ENCODE measurements around the gene DNM3.

The DNM3 gene

DNA sequence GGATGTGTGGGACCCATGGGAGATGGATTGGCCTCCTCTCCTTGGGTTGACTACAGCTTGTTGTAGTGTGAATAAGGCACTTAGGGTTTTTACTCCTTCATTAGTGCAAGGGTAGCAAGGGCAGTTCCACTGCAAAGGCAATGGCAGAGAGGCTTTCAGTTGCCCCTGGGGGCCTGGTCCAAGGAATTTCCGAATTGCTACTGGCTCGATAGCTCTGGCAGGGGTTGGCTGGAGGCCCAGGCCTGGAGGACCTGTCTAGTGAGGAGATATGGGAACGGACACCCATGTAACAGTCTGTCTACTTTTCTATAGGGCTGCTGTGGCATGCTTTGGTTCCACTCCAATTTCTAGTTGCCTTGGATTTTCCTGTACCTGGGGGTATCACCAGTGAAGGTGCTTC is 360.3 kb downstream of the DNM3 start:
- DNase-seq, result no peak

DNA sequence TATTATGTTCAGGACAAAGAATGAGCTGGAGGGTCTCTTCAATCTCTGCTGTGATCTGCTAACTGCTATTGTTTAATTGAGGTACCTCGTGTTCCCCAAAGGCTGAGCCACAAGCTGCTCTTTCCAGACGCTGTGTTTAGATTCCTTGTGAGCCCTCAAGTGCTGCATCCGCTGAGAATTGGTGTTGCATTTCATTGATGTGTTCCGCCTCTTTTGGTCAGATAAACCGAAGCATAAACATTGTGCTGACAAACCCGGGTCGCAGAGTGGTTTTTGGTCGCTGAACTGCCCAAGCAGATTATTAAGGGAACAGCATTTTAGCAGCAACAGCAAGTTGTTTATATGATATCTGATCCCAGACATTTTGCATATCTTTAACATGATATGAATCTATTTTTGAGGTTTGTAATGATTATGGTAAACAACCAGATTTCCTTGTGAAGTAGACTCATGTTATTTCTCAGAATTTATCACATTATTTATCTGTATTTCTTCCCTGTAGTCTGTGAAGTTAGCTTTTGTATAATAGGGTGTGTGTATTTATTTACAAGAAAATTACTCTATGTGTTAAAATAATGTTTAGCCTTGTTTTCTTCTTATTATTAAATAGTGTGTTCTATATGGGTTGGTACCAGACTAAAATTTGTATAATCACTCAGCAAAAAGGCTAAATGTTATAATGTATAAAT is 362.0 kb downstream of the DNM3 start:
- no peak for DNase-seq

DNA sequence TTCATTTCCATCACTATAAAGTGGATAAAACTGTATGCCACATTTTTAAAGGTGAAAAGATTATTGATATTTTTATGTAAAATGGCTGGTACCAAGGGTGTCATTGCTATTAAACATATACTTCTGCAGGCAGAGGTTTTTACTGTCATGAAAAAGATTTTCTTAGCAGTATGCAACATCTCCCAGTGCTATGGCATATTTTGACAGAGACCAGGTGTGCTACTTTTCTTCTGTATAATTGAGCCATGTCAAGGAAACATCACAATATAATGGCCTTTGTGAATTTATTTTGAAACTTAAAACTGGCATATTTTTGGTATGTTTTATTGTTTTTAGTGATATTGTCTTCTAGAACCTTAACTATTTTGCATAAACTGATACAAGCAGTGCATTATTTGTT is 362.6 kb downstream of the DNM3 start:
- DNase-seq, result no peak

DNA sequence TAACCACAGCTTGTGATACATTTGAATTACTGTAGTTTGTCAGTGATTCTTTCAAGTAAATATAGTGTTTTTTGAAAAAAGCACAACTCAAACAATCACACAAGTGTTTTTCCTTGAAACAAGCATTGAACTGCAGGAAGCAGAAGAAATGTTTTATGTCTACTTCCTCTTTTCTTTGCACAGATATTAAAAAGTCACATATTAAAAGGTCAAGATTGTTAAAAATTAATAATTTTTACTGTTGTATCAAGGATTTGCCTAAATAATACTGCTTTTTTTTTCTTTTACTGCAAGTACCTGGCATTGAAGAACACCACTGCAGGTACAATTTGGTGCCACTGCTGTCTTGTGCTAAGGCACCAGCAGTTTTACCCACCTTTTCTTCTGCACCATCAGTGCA is 365.0 kb downstream of the DNM3 start:
- DNase-seq, result no peak

DNA sequence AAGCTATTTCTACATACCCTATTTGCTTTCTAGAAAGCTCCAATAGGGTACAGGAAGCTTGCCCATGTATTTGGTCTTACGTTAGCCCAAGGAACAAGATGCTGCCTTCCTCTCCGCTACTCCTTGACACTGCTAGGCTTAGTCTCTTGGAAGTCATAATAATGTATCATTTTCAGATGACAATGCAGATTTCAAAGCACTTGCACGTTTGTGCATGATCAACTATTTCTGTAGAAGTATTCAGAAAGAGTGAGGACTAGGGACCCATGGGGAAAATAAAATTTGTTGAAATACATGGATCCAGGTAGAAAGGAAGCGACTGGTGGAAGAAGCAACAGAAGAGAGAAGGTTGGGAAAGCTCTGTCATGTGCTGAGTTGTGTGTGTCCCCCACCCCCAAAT is 367.3 kb downstream of the DNM3 start:
- no peak for DNase-seq

DNA sequence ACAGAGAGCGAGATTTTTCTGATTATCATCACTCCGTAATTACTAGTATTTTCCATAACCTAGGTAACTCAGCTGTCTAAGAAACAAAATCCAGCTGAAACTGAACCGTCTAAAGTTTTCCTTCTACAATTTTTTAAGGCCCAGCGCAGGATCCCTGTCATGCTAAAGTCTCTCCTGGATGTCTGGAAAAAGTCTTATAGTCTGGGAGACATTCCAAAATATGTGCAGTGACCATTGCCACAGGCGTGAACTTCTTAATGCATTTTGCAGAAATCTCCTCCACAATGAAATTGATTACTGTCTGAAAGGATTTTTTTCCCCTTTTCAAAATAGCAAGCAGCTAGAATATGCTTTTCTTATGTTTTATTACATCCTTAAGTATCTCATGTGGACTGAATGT is 369.9 kb downstream of the DNM3 start:
- DNase-seq, result no peak

DNA sequence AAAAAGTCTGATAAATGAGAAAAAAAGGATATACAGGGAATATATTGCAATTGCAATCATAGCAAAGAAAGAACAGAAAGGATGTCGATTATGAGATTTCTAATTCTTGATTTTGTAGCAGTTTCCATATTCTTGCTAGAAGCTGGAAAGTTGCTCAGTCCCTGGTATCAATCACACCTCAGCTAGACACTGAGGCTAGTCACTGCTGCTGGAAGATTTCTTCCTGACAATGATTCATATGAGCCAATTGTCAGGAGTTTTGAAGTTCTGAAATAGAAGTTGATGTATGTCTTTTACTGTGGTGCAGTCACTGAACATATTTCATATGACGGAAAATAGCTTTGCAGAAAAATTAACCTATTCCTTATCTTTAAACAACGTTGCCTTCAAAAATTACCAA is 370.8 kb downstream of the DNM3 start:
- no peak for DNase-seq

DNA sequence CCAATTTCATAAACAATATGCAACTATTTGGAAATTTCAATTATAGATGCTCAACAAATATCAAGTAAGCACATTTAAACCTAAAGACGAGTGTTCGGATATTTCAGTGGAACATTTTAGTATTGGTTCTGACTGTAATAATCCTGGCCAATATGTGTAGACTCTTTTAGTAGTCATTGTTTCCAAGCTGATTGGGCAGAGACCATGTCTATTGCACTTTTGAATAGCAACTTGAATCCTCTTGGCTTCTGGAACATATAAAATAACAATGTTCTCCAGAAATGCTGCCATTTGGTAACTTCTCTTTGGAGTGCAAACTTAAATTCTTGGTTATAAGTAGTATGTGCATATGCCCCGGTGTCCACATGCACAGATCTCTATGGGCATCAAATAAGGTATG is 373.7 kb downstream of the DNM3 start:
- DNase-seq, result no peak

DNA sequence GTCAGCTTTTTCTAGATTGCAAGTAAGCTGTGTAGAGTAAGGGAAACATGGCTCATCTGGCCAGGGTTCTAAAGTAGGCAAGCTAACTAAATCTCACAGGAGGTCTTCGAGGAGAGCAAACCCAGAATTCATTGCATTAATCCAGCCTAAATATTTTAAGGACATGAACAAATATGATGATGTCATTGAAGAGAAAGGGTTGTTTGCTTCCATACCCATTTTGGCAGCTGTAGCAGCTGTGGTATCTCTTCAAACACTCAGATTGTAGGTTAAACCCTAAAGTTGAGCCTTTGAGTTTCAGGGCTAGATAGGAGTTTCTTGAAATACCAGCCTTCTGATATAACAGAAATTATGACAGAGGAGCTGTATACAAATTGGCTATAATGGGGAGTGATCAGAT is 378.7 kb downstream of the DNM3 start:
- DNase-seq, result no peak

DNA sequence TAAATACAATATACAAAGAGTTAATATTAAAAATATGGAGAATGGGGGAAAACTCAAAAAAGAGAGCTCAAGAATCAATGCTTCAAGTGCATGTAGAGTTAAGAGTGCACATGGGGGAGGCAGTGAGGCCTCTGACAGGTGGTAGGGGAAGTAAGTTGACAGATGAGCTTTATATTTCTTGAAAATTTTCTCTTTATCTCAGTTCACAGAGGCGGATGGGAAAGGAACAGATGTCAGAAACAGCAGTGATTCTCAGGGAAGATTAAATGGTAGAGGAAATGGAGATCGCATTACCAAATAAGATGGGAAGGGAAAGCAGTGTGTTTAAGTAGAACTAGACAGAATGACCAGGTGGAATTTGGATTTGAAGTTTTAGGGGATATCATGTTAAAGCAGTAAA is 379.1 kb downstream of the DNM3 start:
- DNase-seq, result no peak

DNA sequence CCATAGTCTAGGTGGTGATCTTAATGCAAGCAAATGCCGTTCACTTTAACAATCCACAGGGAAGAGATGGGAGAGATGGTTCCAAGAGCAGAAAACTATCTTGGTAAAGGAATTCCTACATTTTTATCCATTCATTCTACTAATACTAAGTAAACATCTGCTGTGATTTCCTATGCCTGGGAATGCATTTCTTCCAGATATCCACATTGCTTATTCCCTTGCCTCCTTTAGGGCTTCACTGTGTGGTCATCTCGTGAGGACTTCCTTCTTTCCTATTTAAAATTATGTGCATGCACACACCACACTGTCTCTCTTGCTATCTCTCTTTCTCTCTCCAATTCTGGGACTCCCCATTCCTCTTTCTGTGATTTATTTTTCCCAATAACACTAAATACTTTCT is 380.1 kb downstream of the DNM3 start:
- DNase-seq, result no peak

DNA sequence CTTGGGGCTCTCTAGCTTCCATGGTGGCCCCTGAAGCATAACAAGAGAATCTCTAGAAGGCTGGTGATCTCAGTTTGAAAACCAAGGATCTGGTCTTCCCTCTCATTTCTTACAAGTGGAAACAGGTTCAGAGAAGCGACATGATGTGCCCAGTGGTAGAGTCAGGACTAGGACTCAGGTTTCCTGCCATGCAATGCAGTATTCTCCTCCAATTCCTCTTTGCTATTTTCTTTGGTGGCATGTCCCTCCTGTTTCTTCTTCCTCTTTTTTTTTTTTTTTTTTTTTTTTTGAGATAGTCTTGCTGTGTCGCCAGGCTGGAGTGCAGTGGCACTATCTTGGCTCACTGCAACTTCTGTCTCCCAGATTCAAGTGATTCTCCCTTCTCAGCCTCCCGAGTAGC is 383.6 kb downstream of the DNM3 start:
- DNase-seq, result no peak

DNA sequence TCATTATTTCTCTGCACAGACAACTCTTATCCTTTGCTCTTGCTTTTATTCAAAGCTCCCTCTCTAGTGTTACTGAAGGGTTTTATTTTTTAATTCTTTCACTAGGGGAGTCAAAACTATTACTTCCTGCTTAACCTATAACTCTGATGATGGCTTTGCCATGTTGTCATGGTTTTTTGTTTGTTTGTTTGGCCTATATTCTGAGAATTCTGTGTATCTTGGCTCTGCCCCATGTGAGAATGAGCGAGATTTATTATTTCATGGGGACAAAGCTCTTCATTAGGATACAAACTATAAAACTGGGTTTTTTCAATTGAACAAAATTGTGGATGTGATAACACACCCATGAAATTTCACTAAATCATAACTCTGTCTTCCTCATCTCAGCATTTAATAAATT is 388.6 kb downstream of the DNM3 start:
- no peak for DNase-seq

DNA sequence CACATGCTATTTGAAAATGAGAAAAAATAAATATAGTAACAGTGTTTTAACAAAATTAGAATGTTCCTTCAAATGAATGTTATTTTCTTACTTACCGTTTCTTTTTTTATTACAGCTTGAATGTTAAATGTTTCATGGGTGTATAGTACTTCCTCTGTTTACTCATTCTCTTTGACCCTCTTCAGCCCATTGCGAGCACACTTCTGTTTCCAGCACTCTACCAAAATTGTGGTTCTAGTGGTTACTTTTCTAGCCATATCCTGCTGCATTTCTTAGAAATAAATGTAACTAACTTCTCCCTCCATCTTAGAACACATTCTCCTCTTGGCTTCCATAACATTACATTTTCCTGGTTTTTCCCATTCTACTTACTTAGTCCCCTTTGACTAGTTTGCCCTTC is 389.2 kb downstream of the DNM3 start:
- DNase-seq, result no peak

DNA sequence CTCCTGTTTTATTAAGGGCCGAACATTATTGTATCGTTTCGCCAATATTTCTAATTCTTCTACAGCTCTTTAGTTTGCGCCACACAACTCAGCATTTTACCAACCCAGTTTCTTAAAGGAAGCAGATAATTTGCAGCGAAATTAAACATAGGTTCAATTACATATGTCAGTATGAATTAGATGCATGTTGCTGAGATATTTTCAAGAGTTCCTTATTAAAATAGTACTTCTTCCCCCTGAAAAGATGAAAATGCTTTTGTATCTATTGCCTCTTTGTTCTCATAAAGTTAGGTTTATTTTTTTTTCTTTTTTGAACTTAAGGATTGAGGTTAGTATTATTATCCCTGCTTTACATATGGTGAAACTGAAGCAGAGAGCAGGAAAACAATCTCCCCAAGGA is 395.7 kb downstream of the DNM3 start:
- no peak for DNase-seq

DNA sequence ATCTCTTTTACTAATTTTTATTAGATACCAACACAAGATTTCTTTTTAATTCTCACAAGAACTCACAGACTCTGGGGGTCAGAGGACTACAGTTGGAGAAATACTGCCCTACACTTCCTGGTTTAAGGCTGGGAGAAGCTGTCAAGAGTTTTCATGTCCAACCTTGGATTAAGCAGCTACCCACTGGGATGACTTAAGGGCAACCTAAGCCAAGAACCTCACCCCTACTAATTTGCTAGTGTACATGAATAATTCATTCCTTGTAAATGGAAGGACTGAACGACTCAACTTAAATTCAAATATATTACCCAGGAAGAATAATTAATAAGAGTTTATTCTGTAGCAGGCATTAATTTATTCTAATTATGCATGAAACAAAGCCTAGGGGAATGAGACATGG is 396.9 kb downstream of the DNM3 start:
- DNase-seq, result no peak

DNA sequence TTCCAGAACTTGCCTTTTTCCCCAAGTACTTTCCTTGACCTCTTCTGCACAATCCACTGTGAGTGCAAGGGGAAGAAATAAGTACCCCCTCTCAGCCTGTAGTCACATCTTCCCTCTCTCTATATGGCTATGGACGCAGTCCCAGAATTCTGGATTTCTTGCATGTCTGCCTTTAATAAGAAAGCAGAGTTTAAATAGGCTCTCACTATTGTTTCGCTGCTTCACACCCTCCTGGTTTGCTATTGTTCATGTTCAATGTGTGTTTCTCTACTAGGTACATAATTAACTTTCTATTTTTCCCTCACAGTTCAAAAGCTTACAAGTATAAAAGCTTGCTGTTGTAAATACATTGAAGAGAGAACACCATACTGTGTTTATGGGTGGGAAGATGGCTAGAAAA is 397.7 kb downstream of the DNM3 start:
- no peak for DNase-seq

DNA sequence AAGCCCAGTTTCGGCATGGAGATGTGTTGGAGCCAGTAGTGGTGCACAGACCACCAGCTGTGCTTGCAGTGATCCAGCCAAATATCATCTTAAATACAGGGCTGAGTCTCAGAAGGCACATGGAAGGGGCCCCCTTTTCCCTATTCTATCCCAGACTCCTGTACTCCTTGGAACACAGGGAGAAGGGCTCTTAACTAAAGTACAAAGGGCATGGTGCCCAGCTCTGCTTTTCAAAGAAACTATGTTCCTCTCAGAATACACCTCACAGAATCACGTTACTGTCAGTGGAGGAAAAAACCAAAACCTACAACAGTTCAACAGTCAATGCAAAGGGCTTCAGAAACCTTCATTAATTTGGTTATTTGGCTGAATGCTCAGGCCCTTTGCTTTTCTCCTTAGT is 398.6 kb downstream of the DNM3 start:
- no peak for DNase-seq

DNA sequence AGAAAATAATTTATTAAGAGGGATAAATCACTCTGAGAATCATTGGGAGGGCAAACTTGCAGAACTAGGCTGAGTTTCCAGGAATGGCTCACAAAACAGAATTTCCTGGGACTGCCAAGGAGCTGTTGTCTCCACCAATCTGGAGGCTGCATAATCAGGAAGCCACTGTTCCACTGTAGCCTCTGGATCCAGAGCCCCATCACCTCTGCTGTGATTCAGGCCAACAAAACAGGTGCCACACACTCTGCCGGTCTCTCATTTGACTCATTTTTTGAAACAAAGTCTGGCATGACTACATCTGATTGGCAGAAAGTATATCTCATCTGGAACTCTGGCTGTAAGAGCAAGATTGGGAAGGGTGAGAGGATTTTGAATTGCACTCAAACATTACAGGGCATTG is 400.2 kb downstream of the DNM3 start:
- DNase-seq, result no peak

DNA sequence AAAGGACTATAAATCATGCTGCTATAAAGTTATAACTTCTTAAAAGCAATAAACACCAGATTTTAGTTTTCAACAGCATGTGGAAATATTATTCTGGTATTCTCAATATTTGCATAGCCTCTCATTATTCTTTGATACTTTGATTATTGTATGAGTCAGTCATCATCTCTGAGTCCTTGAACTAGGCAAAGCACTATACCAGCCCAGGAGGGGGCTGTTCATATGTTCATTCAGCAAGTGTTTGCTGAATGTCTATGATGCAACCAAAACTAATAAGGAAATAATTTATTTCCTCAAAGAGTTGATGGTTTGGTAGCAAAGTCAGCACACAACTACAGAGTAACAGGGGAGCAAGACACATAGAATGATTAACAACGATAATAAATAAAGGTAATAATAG is 403.6 kb downstream of the DNM3 start:
- no peak for DNase-seq

DNA sequence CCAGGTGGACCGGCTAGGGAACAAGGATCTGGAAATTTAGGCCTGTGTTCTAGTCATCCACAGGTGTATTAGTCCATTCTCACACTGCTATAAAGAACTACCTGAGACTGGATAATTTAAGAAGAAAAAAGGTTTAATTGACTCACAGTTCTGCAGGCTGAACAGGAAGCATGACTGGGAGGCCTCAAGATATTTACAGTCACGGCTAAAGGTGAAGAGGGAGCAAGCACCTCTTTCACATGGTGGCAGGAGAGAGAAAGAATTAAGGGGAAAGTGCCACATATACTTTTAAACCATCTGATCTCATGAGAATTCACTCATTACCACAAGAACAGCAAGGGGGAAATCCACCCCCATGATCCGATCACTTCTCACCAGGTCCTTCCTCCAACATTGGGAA is 404.5 kb downstream of the DNM3 start:
- no peak for DNase-seq

DNA sequence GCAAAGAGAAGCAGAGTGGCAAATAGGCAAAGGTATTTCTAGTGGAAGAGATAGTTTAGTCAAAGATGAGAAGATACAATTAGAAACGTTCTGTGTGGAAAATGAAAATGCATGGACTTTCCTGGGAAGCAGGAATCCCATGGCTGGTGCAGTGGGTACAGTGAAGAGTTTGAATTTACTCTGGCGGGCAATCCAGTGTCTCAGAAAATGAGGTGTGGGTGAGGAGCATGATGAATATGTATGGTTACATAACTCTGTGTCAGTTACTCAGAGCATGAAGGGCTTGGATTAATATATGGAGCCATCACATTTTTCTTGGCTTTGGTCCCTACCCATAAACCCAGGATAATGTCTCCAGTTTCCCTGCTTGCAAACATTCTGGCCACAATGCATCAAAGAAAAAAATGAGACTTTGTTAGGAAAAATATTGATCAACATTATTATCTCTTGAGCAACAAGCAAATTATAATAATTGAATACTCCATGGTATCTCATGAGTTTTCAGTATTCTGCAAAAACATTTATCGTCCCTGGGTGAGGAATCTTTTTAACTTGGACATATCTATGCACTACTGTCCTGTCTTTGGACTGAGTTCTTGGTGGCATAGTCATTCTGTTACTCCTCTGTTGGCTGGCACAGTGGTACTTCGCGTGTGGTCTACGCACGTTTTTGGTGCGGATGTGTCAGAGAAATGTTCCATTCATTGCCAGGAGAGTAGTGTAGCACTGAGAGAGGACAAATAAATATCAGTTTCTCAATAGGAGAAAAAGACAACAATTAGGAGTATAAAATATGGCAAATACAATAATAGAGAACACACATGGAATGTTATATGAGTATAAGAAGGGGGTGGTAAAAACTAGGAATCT is 405.5 kb downstream of the DNM3 start:
- no peak for DNase-seq

DNA sequence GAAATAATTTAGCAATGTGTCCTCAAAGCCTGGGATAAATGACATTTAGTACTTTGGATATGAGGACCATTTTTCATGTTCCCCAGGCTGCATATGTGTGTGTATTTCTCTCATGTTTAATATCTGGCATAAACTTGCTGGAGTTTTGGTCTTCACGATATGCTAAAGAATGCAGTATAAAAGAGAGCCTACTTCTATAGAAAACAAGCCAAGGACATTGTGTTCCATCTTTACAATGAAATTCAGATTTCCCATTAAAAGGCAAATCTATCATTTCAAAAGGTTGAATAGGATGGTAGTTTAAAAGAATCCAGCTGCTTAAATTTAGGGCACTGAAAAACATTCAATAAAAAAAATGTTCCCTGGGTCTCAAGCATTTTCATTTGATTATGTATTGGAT is 410.2 kb downstream of the DNM3 start:
- DNase-seq, result no peak

DNA sequence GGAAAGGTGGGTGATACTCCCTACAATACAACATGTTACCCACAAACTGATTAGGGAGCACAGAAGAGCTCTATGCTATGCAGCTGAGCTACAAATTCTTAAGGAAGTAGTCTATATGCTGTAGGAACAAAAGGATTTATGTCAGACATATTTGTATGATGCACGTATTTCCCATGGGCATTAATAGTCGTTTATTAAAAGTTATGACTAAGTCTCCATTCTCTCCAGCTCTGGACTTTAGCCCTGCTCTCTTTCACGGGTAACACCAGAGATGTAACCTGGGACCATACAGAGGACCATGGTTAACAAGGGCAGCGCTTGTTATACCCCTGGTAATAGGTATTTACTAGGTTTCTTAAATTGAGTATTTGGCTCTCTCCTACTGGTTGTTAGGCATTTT is 411.0 kb downstream of the DNM3 start:
- DNase-seq, result no peak

DNA sequence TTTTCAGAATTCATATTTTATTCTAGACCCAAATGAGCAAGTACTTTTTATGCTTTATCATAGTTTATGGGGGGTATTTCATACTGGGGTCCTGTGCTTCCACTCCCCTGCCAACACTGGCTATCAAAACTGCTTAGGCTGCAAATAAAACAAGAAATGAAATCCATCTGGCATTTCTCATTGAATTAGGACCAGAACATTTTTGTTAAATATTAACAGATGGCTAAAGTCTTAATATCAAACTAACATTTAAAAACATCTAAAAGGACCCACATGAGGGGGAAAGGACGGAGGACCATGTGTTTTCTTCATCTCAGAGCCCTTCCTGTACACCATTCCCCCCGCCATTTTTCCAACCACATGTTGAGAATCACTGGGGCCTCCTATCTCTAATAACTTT is 411.7 kb downstream of the DNM3 start:
- DNase-seq, result no peak

Data from stimulated activated CD4-positive, alpha-beta T cell treated with anti-CD3 and anti-CD28 coated beads, Interleukin-12 subunit alpha, Interleukin-12 subunit beta, amount 100 ng/mL, for 4 hours (primary cell).